Esophagus muscularis mucosa (tissue), 4 donors: ENCODE results near the gene JAGN1. TPM values are rescaled to one million over a fixed set of nuclear protein-coding genes. Genes with fewer than 3 reads are reported as not detected.

ENCODE experiments used
- DNase-seq: peaks from one replicate; pipeline ENCODE4 v3.0.0-alpha.2; 2017; ENCODE audit errors: extremely low spot score
- H3K27ac ChIP-seq, 4 donors: fragments of 200-600 bp; sonication (generic); replicated peaks in 1 of 4; 1 replicate in 3 of 4; 2 replicates in 1 of 4; pipeline ENCODE4 v1.5.1; 2016 to 2019; ENCODE audit warnings: mild to moderate bottlenecking in 1 of 4
- H3K27me3 ChIP-seq, 4 donors: fragments of 200-600 bp; sonication (generic); one replicate each; pipeline versions ENCODE4 v1.5.1 to v1.6.0; 2016 to 2019
- H3K36me3 ChIP-seq, 4 donors: fragments of 200-600 bp; sonication (generic); one replicate each; pipeline ENCODE4 v1.5.1; 2016 to 2019
- H3K4me1 ChIP-seq, 4 donors: fragments of 200-600 bp; sonication (generic); one replicate each; pipeline ENCODE4 v1.5.1; 2016 to 2019
- H3K4me3 ChIP-seq, 4 donors: fragments of 200-600 bp; sonication (generic); 1 replicate in 2 of 4; 2 replicates in 2 of 4; pipeline ENCODE4 v1.5.1; 2016 to 2019; ENCODE audit warnings: mild to moderate bottlenecking in 4 of 4, moderate library complexity in 1 of 4
- H3K9me3 ChIP-seq, 4 donors: fragments of 200-600 bp; sonication (generic); 1 replicate in 3 of 4; 2 replicates in 1 of 4; pipeline ENCODE4 v1.5.1; 2016 to 2019
- EP300 ChIP-seq: sonication (generic); formaldehyde crosslinking; IDR thresholded peaks from one replicate; pipeline ENCODE4 v1.6.1; 2017; ENCODE audit warnings: antibody characterized with exemption
- POLR2A ChIP-seq: fragments of 450-650 bp; IDR thresholded peaks from one replicate; pipeline ENCODE4 v1.6.1; 2017; ENCODE audit warnings: antibody characterized with exemption, moderate library complexity, mild to moderate bottlenecking, low read depth
- POLR2AphosphoS5 ChIP-seq, 2 donors: sonication (generic); formaldehyde crosslinking; IDR thresholded peaks; one replicate each; pipeline ENCODE4 v1.6.1; 2017; ENCODE audit warnings: antibody characterized with exemption in 2 of 2
- WGBS: methylation state at CpG from one replicate; pipeline ENCODE4 v1.1.5; 2018; 5-methylcytosine and 5-hydroxymethylcytosine counted together
- intact Hi-C: fragments of 100-400 bp; cut with DNase I; formaldehyde crosslinking; loops from one replicate; pipeline ENCODE4 v1.15.1; 2023
- total RNA-seq, 4 donors: library from RNA; depleted of rRNA; stranded (reverse); fragments of >200 nt; gene quantifications; one replicate each; pipeline versions ENCODE4 v1.1.0 to v1.2.1, GENCODE V29; 2016
- TF ChIP-seq, protein P1 (sequence below), 3 experiments: fragments of 200-600 bp in 2 of 3; fragments of 450-650 bp in 1 of 3; sonication (generic) in 2 of 3; IDR thresholded peaks; one replicate each; pipeline ENCODE4 v1.5.1; 2017 to 2019; ENCODE audit warnings: antibody characterized with exemption in 3 of 3, mild to moderate bottlenecking in 2 of 3, moderate library complexity in 1 of 3

The JAGN1 gene
- total RNA-seq, 4 donors from 2014 or later, result 17.9 to 39.8 (median 26.4) TPM

DNA sequence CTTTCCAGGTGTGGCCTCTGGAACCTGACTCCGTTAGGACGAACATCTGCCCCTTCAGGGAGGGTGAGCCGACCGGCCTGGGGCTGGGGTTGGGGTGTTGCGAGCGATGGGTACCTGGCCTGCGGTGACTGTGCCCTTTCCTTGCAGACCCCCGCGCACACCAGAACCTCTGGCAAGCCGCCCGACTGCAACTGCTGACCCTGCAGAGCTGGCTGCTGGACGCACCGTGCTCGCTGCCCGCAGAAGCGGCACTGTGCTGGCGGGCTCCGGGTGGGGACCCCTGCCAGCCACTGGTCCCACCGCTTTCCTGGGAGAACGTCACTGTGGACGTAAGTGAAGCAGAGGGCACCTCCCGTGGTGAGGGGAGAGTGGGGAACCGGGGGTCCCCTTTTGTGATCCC lies 37.7 kb downstream of the JAGN1 start:
- DNase-seq, result no peak
- no peak overlapping the region for H3K4me3 ChIP-seq
- WGBS, result 60% methylated on average over 1 of the region's 23 CpGs
- H3K4me1 ChIP-seq, result peaks cover 5 to 14% (median 13%) of the 10 kb centered on the region in 4 donors
- H3K27me3 ChIP-seq, result peaks cover 0 to 3% (median 0%) of the 10 kb centered on the region in 4 donors
- H3K27ac ChIP-seq, result no peak overlapping the region
- no peaks in the 10 kb centered on the region for H3K9me3 ChIP-seq
- H3K36me3 ChIP-seq, result peaks cover 11 to 67% (median 55%) of the 10 kb centered on the region in 4 donors
- intact Hi-C loops, result no loop called here
- no peak for TF ChIP-seq EP300
- no peak for TF ChIP-seq POLR2A
- TF ChIP-seq, protein P1, sequence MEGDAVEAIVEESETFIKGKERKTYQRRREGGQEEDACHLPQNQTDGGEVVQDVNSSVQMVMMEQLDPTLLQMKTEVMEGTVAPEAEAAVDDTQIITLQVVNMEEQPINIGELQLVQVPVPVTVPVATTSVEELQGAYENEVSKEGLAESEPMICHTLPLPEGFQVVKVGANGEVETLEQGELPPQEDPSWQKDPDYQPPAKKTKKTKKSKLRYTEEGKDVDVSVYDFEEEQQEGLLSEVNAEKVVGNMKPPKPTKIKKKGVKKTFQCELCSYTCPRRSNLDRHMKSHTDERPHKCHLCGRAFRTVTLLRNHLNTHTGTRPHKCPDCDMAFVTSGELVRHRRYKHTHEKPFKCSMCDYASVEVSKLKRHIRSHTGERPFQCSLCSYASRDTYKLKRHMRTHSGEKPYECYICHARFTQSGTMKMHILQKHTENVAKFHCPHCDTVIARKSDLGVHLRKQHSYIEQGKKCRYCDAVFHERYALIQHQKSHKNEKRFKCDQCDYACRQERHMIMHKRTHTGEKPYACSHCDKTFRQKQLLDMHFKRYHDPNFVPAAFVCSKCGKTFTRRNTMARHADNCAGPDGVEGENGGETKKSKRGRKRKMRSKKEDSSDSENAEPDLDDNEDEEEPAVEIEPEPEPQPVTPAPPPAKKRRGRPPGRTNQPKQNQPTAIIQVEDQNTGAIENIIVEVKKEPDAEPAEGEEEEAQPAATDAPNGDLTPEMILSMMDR (IDR thresholded peaks at IDR 0.05), result no peak
- no peak for TF ChIP-seq POLR2AphosphoS5 (IDR thresholded peaks at IDR 0.05)

DNA sequence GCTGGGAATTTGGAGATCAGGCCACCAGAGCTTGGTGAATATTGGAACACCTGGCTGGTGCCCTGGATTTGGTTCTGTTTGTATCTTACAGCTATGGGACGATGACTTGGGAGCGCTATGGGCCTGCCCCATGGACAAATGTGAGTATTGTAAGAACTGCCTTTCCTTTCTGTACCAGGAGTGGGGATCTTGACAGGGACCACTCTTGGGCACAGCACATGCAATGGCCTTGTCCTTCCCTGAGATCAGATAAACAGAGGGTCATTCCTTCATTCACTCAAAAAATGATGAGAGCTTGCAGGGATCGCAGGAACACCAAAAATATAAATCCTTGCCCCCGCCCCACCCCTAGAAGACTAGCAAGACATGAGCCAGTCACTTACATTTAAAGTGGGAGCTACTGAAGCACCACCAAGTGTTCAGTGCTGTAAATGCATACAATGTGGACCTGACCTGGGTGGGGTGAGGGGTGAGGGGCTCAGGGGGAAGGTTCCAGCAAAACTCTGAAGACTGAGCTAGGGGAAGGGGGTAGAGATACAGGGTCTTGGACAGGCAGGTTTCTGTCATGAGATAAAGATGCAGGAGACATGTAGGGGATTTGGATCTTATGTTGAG lies 40.5 kb downstream of the JAGN1 start:
- Histone ChIP-seq H3K27me3 (peaks cover 0 to 8% (median 0%) of the 10 kb centered on the region in 4 donors), H3K4me3 (no peak overlapping the region), H3K9me3 (no peaks in the 10 kb centered on the region), H3K4me1 (peaks cover 22 to 35% (median 34%) of the 10 kb centered on the region in 4 donors), H3K27ac (no peak overlapping the region), H3K36me3 (peaks cover 4 to 43% (median 38%) of the 10 kb centered on the region in 4 donors)
- no peak for DNase-seq
- TF ChIP-seq POLR2A, result no peak
- no peak for TF ChIP-seq POLR2AphosphoS5 (IDR thresholded peaks at IDR 0.05)
- TF ChIP-seq, protein P1 (IDR thresholded peaks at IDR 0.05), result peak in 1 of 3 experiments; percentile 2
- WGBS, result 97% methylated on average over 4 of the region's 4 CpGs
- intact Hi-C loops, result loop anchor here (5.0 to 10.0 kb wide), 2 partner anchors 96 to 294 kb away; partner anchors contain the start of gene FANCD2

DNA sequence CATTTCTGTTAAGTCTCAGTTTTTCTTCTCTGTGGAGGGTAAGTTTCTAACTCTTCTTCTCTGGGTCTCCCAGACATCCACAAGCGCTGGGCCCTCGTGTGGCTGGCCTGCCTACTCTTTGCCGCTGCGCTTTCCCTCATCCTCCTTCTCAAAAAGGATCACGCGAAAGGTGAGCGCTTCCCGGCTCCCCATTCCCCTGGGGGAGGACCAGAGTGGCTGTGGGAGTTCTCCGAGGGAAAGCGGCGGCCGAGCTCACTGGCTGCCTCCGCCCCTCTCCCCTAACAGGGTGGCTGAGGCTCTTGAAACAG lies 42.1 kb downstream of the JAGN1 start:
- WGBS, result 5% methylated on average over 8 of the region's 13 CpGs
- no peaks in the 10 kb centered on the region for H3K9me3 ChIP-seq
- peaks cover 22 to 50% (median 38%) of the 10 kb centered on the region in 4 donors for H3K4me1 ChIP-seq
- peak overlapping the region; percentile 93 to 99 (median 96) for H3K27ac ChIP-seq
- TF ChIP-seq EP300 (no peak), POLR2AphosphoS5 (IDR thresholded peaks at IDR 0.05) (peak; percentile 18 to 60)
- TF ChIP-seq, protein P1 (IDR thresholded peaks at IDR 0.05), result no peak
- peaks cover 0 to 8% (median 0%) of the 10 kb centered on the region in 4 donors for H3K27me3 ChIP-seq
- H3K36me3 ChIP-seq, result peaks cover 9 to 52% (median 48%) of the 10 kb centered on the region in 4 donors
- peak overlapping the region; percentile 70 to 89 (median 79) for H3K4me3 ChIP-seq
- intact Hi-C loops, result loop anchor here (5.0 to 10.0 kb wide), 2 partner anchors 95 to 292 kb away; partner anchors contain the start of gene FANCD2
- no peak for DNase-seq

DNA sequence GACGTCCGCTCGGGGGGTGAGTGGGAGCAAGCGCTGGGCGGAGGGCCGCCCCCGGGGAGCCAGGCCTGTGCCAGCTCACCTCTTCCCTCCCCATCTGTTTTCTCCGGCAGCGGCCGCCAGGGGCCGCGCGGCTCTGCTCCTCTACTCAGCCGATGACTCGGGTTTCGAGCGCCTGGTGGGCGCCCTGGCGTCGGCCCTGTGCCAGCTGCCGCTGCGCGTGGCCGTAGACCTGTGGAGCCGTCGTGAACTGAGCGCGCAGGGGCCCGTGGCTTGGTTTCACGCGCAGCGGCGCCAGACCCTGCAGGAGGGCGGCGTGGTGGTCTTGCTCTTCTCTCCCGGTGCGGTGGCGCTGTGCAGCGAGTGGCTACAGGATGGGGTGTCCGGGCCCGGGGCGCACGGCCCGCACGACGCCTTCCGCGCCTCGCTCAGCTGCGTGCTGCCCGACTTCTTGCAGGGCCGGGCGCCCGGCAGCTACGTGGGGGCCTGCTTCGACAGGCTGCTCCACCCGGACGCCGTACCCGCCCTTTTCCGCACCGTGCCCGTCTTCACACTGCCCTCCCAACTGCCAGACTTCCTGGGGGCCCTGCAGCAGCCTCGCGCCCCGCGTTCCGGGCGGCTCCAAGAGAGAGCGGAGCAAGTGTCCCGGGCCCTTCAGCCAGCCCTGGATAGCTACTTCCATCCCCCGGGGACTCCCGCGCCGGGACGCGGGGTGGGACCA lies 42.6 kb downstream of the JAGN1 start:
- TF ChIP-seq, protein P1 (IDR thresholded peaks at IDR 0.05), result peak; percentile 74 to 84 (median 80)
- TF ChIP-seq EP300, result no peak
- peaks cover 14 to 55% (median 52%) of the 10 kb centered on the region in 4 donors for H3K36me3 ChIP-seq
- WGBS, result 0% methylated on average over 17 of the region's 77 CpGs

More for the DNA sequence above, 42.6 kb downstream of the JAGN1 start:
- Histone ChIP-seq H3K4me3 (peak overlapping the region; percentile 70 to 89 (median 79)), H3K27ac (peak overlapping the region; percentile 93 to 99 (median 96)), H3K27me3 (peaks cover 0 to 8% (median 0%) of the 10 kb centered on the region in 4 donors), H3K9me3 (no peaks in the 10 kb centered on the region), H3K4me1 (peaks cover 22 to 52% (median 38%) of the 10 kb centered on the region in 4 donors)
- peak; percentile 95 for DNase-seq
- intact Hi-C loops, result loop anchor here (5.0 to 10.0 kb wide), 2 partner anchors 94 to 292 kb away; partner anchors contain the start of gene FANCD2
